GM21576 (cell line): ENCODE measurements around the gene CFAP206.
"Not testable (repeated sequence)": the region's sequence is repeated elsewhere in the genome, so short reads cannot be mapped to it uniquely, and the experiment has no call there.

Source experiments
- ATAC-seq: cut with Tn5 transposase; IDR thresholded peaks from one replicate; pipeline ENCODE4 v1.9.1; 2021; ENCODE audit warnings: mild to moderate bottlenecking, moderate library complexity; ENCODE audit not compliant: unreplicated experiment

The CFAP206 gene

DNA sequence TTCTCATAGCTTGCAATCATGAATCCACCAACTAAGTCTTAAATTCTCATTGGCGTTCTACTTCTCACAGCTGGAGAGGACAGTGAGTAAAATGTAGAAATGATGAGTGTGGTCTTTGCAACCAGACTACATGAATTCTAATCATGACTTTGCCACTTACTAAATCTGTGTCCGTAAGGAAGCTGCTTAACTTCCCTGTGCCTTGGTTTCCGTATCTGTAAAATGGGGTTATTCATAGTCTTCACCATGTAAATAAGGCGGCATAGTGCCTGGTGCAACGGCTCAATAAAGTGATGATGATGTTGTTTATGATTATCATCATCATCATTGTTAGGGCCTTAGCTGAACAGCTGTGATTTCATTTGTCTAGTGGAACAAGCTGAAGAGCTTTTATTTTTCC, 12.6 kb downstream of the CFAP206 start:
- no peak for ATAC-seq

DNA sequence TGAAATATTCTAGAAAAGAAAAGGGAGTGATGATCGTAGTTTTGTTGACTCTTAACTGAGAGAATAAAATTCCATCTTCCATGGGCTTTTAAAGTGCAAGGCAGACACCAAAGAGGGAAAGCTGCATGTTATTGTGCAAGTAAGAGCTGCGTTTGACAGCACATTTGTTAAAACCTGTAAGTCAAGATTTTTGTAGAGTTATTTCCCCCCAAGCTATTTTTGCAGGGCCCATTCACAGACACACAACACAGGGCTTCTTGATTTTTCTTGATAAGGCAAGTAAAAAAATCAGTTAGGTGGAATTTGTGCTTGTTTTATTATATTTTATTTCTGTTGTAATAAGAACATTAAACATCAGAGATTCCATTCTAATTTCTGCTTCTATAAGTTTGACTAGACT, 13.8 kb downstream of the CFAP206 start:
- ATAC-seq, result no peak

DNA sequence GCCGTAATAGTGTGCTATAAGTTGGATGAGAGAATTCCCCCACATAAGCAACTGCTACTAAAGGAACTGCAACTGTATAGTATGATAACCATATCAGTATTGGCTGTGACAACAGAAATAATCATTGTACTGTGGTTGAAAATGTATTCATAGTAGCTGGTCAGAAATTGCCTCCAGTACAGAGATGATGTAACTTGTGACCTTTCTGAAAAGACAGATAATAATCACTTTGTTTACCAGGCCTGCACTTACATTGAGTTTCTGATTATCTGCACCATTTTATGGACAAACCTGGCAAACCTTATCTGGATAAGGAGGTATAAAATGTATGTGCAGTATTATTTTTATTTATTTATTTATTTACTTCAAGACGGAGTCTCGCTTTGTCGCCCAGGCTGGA, 19.0 kb downstream of the CFAP206 start:
- ATAC-seq, result no peak

DNA sequence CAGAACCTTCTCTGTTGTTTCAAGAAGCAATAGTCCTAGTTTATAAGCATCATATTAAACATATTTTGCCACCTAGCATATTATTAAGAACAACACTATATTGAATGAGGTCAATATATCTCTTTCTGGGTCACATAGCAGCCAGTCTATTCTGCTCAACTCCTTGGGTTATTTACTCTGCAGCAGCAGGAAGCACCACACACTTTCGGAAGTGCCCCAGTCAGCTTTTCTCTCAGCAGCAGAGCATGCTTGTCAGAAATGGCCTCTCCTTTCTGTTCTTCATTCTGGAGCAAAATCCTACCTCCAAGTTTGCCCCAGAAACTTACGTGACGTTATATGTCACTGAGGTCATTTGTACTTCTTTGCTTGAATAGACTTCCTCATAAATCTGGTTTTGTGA, 22.7 kb downstream of the CFAP206 start:
- ATAC-seq, result no peak

DNA sequence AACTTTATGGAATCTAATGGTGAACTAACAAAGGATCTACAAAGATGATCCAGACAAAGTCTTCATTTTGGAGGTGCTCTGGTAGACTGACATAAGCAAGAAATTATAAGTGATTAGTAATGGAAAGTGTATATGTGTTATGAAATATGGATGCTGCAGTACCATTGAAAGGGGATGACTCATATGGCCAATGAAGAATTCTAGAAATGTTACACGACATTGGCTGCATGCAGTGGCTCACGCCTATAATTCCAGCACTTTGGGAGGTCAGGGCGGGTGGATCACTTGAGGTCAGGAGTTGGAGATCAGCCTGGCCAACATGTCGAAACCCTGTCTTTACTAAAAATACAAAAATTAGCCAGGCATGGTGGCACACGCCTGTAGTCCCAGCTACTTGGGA, 23.5 kb downstream of the CFAP206 start:
- ATAC-seq, result no peak

DNA sequence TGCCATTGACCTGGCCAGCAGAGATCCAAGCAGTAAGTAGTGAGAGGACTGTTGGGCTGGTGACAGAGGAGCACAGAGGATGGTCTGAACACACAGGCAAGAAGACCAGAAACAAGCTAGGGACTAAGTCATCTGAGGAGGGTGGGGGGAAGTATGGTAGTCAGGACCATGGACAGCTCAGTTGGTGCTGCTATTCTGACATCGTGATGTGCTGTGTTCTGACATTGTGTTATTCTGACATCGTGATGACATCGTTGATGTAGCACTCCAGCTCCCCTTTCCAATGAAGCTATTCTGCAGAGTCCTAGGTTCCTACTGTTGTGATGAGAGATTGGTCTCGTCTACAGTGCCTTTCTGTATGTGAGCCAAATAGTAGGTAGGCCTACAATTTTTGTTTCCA, 28.7 kb downstream of the CFAP206 start:
- peak; percentile 58 for ATAC-seq

DNA sequence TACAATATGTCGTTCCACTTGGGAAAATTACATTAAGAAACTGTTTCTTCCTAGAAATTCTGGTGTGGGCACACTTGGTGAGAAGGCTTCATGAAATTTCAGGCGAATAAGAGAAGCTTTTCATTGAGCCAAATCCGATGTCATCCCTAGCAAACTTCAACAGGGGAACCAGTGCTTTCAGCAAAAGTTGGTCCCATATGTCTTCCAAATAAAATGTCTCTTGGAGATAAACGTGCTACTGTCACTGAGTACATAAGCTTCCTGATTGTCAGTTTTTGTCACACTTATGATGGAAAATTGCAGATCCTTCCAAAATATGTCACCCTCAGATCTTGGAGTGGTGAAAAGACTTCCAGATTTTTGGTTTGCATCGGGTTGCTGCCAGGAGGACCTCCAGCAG, 33.9 kb downstream of the CFAP206 start:
- no peak for ATAC-seq

DNA sequence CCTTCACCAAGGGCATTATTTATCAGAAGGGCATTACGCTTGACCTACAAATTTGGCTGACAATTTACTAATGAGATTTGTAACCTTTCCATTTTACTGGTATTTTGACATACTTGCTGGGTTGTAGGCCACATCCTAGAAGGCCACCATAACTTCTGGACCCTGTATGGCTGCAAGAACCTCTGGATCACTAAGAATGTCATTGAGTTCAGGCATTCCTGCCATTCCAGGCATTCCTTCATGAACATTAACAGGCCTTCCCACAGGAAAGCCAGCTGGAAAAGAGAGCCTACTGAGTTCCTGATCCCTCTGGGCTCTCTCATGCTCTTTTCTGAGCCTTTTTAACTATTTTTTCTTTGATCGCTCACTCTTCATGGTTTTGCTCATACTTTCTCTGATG, 36.6 kb downstream of the CFAP206 start:
- ATAC-seq, result no peak

DNA sequence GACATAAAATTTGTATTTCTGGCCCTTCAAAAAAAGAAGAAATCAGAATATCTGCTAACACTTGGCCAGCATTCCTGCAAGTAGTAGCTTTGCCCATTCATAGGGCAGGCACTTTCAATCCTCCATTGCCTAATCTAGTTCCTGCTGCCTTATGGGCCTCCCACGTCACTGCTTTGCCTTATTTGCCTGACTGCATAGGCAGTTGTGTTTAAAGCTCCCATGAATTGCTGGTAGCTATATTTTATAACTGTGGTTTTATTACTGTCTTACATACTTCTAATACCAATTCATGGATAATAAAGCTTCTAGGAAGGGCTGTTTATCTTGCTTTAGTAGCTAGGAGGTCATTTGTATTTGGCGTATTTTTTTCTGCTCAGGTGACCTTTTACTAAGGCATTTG, 57.3 kb downstream of the CFAP206 start:
- no peak for ATAC-seq

DNA sequence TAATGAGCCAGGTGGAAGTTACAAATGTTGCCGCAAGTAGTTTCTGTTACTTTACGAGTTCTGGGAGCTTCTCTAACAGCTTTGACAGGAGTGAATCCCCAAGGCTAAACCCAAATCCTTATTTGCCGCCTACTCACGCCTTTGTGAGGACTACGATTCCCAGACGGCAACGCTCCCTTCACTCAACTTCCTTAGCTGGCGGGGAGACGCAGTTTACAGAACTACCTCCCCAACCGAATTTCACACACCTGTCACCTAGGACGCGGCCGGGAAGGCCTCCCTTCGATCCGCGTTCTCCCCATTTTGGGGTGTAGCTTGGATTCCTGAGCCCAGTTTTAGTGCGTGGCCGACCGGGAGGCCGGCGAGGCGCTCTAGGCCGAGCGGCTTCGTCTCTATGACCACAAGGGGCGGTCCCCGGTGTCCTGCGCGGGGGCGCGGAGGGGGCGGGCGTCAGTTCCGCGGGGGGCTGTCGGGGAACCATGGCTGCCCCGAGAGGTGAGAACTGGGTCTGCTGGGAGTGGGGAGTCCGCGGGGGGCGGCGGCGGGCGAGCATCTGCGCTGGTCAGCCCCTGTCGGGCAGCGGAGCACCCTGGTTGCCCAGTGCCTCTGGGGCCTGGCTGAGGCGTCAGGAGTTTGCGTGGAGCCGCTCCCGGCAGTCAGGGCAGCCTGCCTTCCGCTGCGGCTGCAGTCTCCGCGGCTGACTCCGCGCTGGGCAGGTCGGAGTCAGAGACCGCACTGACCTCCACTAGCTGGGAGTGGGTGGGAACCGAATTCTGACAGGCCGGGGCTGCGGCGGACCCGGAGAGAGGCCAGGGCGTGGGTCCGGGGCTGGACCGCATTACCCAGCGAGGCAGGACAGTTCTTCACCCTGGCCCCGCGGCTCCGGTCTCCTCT, 65.0 kb downstream of the CFAP206 start, which contains the start of gene SLC35A1:
TSS of gene SLC35A1 (plus strand) at position 450 of the 894 bp plus-strand sequence. CDS start at position 480, 30 bp downstream.
- peak; percentile 91 for ATAC-seq

DNA sequence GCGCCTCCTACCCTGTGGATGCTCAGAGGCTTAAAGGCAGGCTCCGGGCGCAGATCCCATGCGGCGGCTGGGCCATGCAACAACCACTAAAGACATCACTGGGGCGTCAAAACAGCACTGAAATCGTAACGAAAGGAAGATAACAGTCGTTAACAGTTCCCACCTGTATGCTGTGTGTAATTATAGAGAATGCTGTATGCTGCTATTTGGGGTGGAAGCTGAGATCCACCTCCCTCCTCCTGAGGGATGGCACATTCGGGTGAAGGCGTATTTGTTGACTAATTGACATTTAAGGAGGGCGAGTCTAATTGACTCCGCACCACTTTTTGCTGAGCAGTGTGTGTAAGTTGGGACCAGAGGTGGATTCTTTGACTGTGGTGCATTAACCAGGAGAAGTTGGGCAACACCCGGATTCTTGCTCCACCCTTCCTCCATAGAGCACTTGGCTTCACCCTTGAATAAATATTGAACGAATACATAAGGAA, 65.7 kb downstream of the CFAP206 start:
- ATAC-seq, result peak; percentile 70

DNA sequence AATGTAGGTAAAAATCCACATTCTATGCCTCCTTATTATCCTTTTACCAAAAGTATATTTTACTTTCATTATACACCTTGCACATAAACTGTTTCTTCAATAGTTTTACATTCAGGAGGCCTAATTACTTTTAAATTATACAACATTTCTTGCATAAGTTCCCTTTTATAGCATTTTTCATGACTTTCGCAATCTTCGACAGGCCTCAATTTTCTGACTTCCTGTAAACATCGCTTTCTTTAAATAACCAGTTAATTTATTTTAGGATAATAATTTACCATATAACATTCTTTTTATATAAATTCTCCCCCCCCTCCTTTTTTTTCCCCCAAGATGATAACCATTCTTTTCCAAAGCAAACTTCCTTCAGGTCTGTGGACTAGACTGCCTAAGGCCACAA, 74.2 kb downstream of the CFAP206 start:
- ATAC-seq, result no peak

DNA sequence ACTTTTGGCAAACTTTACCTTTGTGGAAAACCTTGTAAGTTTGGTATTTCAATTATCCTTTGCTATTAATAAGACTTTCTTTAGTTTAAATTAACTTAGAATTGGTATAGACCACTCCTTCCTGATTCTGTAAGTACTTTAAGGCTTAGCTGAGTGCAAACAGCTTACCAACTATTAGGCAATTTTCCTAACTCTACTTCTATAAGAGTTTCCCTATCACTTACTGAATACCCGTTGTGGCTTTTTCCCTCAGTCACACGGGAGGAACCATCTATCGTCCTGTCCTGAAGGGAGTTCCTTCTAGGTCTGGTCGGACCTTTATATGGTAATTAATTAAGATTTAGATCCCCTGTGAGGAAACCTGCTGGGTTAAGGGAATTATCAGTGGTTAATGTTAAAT, 74.6 kb downstream of the CFAP206 start:
- no peak for ATAC-seq

DNA sequence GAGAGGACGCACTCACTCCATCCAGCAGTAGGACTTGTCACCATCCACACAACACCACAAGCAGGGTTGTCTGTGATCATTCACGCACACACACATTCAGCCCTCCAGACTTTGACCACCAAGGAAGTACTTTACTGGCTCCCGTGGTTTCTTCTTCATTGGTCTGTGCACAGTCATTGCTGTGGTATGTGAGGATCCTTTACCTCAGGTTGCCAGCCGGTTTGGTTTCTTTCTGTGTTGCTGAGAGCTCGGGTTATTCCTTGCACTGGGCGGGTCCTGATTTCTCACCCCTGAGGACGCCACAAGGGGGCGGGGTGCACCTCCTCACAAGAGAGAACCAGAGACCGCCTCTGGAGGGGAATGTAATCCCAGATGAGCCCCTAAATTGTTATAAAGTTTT, 76.2 kb downstream of the CFAP206 start:
- ATAC-seq, result no peak

DNA sequence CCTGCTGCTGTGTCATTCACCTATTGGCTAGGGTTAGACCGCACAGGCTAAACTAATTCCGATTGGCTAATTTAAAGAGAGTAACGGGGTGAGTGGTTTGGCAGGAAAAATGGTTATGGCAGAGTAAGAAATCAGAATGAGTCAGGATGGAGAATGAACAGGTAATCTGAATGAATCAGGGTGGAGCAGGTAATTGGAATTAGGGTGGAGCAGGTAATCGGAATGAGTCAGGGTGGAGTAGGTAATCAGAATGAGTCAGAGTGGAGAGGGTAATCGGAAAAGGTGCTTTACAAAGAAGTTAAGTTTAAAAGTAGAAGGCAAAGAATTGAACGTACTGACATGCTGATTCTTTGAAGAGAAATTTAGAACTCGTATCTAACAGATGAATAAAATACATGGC, 76.7 kb downstream of the CFAP206 start:
- no peak for ATAC-seq

DNA sequence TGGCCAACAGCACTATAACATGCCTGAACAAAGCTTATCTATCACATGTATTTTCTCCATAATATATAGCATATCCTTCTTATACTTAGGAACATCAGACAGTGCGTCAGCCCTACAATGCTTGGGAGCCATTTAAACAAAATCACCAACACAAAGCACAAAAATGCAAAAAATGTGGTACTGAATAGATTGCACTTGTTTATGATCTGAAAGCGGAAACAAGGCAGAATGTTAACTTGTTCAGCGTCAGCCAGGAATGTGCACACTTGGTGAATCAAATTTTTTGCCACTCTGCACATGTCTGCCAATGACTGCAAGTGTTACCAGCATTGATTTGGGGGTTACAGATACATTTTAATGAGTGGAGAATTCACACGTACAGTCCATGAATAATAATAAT, 79.8 kb downstream of the CFAP206 start:
- ATAC-seq, result no peak

DNA sequence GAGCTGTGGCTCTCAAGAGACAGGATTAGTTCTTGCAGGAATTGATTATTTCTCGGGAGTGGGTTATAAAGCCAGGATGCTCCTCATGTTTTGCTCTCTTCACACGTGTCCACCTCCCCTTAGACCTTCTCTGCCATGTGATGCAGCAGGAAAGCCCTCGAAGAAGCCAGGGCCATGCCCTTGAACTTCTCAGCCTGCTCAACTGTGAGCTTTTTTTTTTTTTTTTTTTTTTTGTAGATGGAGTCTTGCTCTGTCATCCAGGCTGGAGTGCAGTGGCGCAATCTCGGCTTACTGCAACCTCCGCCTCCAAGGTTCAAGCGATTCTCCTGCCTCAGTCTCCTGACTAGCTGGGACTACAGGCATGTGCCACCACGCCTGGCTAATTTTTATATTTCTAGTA, 81.6 kb downstream of the CFAP206 start:
- not testable (repeated sequence) for ATAC-seq

DNA sequence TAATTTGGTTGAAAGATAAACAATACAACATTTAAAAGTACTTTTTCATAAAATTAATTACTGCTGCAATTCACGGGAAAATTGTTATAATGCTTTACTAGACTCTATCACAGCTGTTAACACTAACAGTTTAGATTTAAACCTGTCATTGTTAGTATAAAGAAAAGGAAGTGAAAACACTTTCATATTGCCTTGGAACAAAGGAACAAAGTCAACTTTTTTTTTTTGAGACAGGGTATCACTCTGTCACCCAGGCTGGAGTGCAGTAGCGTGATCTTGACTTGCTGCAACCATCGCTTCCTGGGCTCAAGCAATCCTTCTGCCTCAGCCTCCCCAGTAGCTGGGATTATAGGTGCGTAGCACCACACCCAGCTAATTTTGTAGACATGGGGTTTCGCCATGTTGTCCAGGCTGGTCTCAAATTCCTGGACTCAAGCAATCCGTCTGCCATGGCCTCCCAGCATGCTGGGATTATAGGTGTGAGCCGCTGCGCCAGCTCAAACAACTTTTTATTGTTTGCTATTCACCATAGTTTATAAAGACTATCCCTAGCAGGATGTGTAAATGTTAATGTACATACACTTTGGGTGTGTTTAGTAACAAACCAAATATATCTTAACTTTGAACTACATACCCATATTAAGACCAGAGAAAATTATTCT, 87.1 kb downstream of the CFAP206 start:
- ATAC-seq, result peak; percentile 79

DNA sequence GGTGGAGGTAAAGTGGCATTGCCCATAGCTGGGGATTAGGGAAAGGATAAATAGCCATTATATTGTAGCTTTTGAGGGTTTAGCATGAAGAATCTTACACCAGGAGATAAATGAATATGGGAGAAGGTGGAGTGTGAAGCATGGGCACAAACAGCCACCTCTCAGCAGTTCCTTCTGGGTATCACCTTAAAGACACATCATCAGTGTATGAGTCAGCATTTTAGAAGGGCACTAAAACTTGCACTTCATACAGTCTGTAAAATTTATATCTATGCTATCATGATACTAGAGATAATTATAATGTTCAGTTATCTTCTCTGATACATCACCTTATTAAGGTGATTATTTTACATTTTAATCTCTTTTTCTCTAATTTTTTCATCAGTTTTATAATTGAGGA, 90.3 kb downstream of the CFAP206 start:
- no peak for ATAC-seq

DNA sequence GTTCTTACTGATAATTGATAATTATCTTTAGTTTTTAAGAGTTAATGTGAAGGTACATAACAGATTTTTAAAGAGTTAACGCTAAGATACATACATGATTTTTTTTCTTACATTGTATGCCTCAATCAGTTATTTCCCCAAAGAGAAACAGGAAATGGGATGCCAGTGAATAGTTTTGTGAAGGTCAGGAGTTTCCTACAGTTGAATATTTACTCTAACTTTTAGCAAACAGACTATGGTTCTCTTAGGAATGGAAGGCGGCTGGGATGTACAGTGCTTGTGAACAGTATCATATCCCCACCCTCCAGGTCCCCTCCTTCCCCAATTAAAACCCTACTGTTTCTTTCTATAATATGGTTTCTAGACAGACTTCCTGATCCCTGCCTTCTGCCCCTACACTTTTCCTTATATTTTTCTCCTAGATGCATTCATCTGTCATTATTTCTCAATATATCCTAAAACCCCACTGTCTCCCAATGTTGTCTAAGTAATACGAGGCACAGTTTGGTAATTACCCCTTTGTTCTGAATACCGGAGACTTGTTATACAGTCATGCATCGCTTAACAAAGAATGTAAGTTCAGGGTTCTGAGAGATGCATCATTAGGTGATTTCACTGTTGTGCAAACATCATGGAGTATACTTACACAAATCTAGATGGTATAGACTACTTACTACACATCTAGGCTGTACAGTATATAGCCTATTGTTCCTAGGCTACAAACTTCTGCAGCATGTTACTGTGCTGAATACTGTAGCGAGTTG, 94.2 kb downstream of the CFAP206 start:
- no peak for ATAC-seq

DNA sequence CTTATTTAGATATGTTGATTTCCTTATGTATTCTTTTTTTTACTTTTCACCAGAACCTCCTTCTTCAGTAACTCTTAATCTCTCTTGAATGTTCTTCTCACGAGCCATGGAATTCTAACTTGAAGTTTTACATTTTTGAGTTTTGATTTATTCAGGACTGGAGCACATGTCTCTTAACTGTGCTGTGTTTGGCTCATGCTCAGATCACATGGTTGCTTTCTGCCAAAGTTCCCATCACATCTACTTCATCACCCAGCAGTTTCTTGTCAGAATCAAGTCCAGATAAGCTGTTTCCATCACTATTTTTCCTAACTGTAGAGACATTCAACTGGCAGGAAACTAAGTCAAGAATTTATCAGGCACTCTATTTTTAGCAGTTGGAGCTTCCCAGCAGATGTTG, 96.7 kb downstream of the CFAP206 start:
- no peak for ATAC-seq
